Esophagus squamous epithelium (tissue), 4 donors: Measurements from ENCODE around the gene B3GALT2.

Experiments used
- POLR2A ChIP-seq, 4 donors: fragments of 450-650 bp; IDR thresholded peaks; one replicate each; pipeline ENCODE4 v1.6.1; 2017; ENCODE audit warnings: antibody characterized with exemption in 4 of 4, mild to moderate bottlenecking in 4 of 4, moderate library complexity in 3 of 4
- TF ChIP-seq, protein P1 (sequence below), 6 experiments: fragments of 450-650 bp in 4 of 6; fragments of 200-600 bp in 2 of 6; sonication (generic) in 2 of 6; IDR thresholded peaks; one replicate each; pipeline ENCODE4 v1.5.1; 2016 to 2019; ENCODE audit warnings: antibody characterized with exemption in 6 of 6, mild to moderate bottlenecking in 4 of 6, moderate library complexity in 4 of 6

DNA sequence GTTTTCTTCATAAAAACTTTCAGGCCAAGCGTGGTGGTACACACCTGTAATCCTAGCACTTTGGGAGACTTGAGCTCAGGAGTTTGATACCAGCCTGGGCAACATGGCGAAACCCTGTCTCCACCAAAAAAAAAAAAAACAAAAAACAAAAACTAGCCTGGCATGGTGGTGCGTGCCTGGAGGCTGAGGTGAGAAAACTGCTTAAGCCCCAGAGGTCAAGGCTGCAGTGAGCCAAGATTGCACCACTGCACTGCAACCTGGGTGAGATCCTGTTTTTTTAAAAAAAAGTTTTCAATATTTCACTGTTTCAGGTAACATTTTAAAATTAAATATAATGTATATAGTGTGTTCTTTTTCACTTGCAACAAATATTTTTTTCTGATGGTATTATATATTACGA is 13.5 kb upstream of the B3GALT2 start:
- TF ChIP-seq, protein P1, sequence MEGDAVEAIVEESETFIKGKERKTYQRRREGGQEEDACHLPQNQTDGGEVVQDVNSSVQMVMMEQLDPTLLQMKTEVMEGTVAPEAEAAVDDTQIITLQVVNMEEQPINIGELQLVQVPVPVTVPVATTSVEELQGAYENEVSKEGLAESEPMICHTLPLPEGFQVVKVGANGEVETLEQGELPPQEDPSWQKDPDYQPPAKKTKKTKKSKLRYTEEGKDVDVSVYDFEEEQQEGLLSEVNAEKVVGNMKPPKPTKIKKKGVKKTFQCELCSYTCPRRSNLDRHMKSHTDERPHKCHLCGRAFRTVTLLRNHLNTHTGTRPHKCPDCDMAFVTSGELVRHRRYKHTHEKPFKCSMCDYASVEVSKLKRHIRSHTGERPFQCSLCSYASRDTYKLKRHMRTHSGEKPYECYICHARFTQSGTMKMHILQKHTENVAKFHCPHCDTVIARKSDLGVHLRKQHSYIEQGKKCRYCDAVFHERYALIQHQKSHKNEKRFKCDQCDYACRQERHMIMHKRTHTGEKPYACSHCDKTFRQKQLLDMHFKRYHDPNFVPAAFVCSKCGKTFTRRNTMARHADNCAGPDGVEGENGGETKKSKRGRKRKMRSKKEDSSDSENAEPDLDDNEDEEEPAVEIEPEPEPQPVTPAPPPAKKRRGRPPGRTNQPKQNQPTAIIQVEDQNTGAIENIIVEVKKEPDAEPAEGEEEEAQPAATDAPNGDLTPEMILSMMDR (IDR thresholded peaks at IDR 0.05): no peak
- TF ChIP-seq POLR2A (IDR thresholded peaks at IDR 0.05): no peak
